HepG2 (cell line): ENCODE data around the gene JADE2. TPM values are rescaled to one million over a fixed set of nuclear protein-coding genes. Genes with fewer than 3 reads are reported as not detected.
A peak's percentile ranks its signal among the peaks of the same experiment; 100 is the strongest.

Experiments
- ATAC-seq: fragments of 200-7000 bp; cut with Tn5 transposase; 3 replicates; pipeline ENCODE4 v1.9.1; 2020; ENCODE audit warnings: mild to moderate bottlenecking, moderate library complexity
- BruUV-seq: library from RNA; stranded (reverse); fragments of 400-500 nt; replicated peaks from 2 replicates; lab custom pipeline; 2021; lab: Mats Ljungman, UMichigan
- CTCF ChIA-PET: fragments of 300-600 bp; formaldehyde crosslinking; extraction: SDS; loops from one replicate; lab custom pipeline; 2021; ENCODE audit warnings: low total read pairs, inconsistent platforms, low intra/inter-chr PET ratio; lab: Yijun Ruan, JAX
- POLR2A ChIA-PET: fragments of 350-600 bp; sonication (Branson Sonifier 250); formaldehyde crosslinking; loops from one replicate; lab custom pipeline; 2020; ENCODE audit warnings: antibody characterized with exemption, inconsistent platforms; lab: Yijun Ruan, JAX
- DNase-seq: peaks from one replicate; pipeline ENCODE4 v3.0.0-alpha.2; 2015; ENCODE audit warnings: low spot score
- FAIRE-seq: peaks from 3 replicates; lab custom pipeline; 2011; peaks lifted over from hg19 to GRCh38; lab: Jason Lieb, UNC
- H2AFZ ChIP-seq: one replicate; pipeline ENCODE4 v1.6.1; 2011; ENCODE audit warnings: low read length, inconsistent platforms
- H3K27ac ChIP-seq: fragments of 300-600 bp; 3 replicates; pipeline ENCODE4 v1.8.0; 2011; ENCODE audit warnings: mixed run types, mild to moderate bottlenecking, mixed read lengths, low read length, inconsistent platforms; ENCODE audit not compliant: insufficient read depth; ENCODE audit errors: extremely low read length
- H3K27me3 ChIP-seq, 2 experiments: fragments of 200-600 bp in 1 of 2; 2 replicates in 1 of 2; 3 replicates in 1 of 2; pipeline versions ENCODE4 v1.6.0 to v1.8.0; 2011; ENCODE audit warnings: low read length in 2 of 2, mild to moderate bottlenecking in 2 of 2, moderate library complexity in 2 of 2, inconsistent platforms in 1 of 2; ENCODE audit not compliant: insufficient read depth in 2 of 2, control insufficient read depth in 1 of 2
- H3K36me3 ChIP-seq, 2 experiments: fragments of 200-600 bp in 1 of 2; replicated peaks in 1 of 2; 2 replicates in 1 of 2; 3 replicates in 1 of 2; pipeline versions ENCODE4 v1.5.1 to v1.8.0; 2011; ENCODE audit warnings: low read length in 2 of 2, inconsistent platforms in 1 of 2; ENCODE audit not compliant: insufficient read depth in 2 of 2, control insufficient read depth in 1 of 2
- H3K4me1 ChIP-seq: 2 replicates; pipeline ENCODE4 v1.5.1; 2012; ENCODE audit warnings: low read length, inconsistent platforms; ENCODE audit not compliant: insufficient read depth
- H3K4me2 ChIP-seq: 2 replicates; pipeline ENCODE4 v1.6.0; 2011; ENCODE audit warnings: low read depth, low read length, inconsistent platforms
- H3K4me3 ChIP-seq, 3 experiments: fragments of 200-600 bp in 1 of 3; sonication (generic), shearing (Covaris generic) in 1 of 3; replicated peaks in 1 of 3; 2 replicates each; pipeline ENCODE4 v1.5.1; 2011 to 2016; ENCODE audit warnings: low read length in 3 of 3, inconsistent platforms in 2 of 3, low read depth in 2 of 3, mild to moderate bottlenecking in 2 of 3, control low read depth in 1 of 3, mixed read lengths in 1 of 3; ENCODE audit not compliant: insufficient read depth in 1 of 3
- H3K79me2 ChIP-seq: one replicate; pipeline ENCODE4 v1.6.1; 2011; ENCODE audit warnings: low read length, inconsistent platforms; ENCODE audit not compliant: insufficient read depth
- H3K9ac ChIP-seq: 2 replicates; pipeline ENCODE4 v1.6.0; 2011; ENCODE audit warnings: mild to moderate bottlenecking, low read depth, low read length, inconsistent platforms; ENCODE audit not compliant: insufficient read depth
- H3K9me3 ChIP-seq: 2 replicates; pipeline ENCODE4 v1.5.1; 2012; ENCODE audit warnings: mild to moderate bottlenecking, low read length
- H4K20me1 ChIP-seq: 2 replicates; pipeline ENCODE4 v1.6.0; 2011; ENCODE audit warnings: inconsistent platforms, mild to moderate bottlenecking, low read length, moderate library complexity; ENCODE audit not compliant: insufficient read depth
- ADNP ChIP-seq: sonication (generic); formaldehyde crosslinking; IDR thresholded peaks from 2 replicates; pipeline ENCODE4 v1.4.0; 2020; ENCODE audit warnings: missing genetic modification reagents
- BORCS8-MEF2B ChIP-seq: sonication (generic); formaldehyde crosslinking; IDR thresholded peaks from 2 replicates; pipeline ENCODE4 v1.8.0; 2022; ENCODE audit warnings: mild to moderate bottlenecking, missing genetic modification reagents
- MATR3 ChIP-seq: sonication (generic); formaldehyde crosslinking; IDR thresholded peaks from 2 replicates; pipeline ENCODE4 v1.4.0; 2020; ENCODE audit warnings: missing genetic modification reagents
- NR2F1 ChIP-seq, 2 experiments: fragments of 450-650 bp in 1 of 2; formaldehyde crosslinking in 1 of 2; IDR thresholded peaks; 2 replicates each; pipeline versions ENCODE4 v1.5.0 to v1.6.1; 2016 to 2020; ENCODE audit warnings: mild to moderate bottlenecking in 1 of 2, missing compliant biosample characterization in 1 of 2, missing genetic modification reagents in 1 of 2, moderate library complexity in 1 of 2
- PHB2 ChIP-seq: fragments of 450-650 bp; IDR thresholded peaks from 2 replicates; pipeline ENCODE4 v1.6.1; 2018; ENCODE audit not compliant: partially characterized antibody
- ZMYM4 ChIP-seq: sonication (generic); formaldehyde crosslinking; IDR thresholded peaks from 2 replicates; pipeline ENCODE4 v1.8.1; 2023; ENCODE audit warnings: mild to moderate bottlenecking, missing genetic modification reagents
- ZNF225 ChIP-seq: sonication (generic); formaldehyde crosslinking; IDR thresholded peaks from 2 replicates; pipeline ENCODE4 v1.4.0; 2020; ENCODE audit warnings: mild to moderate bottlenecking, missing genetic modification reagents
- ZNF598 ChIP-seq: sonication (generic); formaldehyde crosslinking; IDR thresholded peaks from 2 replicates; pipeline ENCODE4 v1.5.1; 2020; ENCODE audit warnings: mild to moderate bottlenecking, missing genetic modification reagents, borderline replicate concordance
- ZNF644 ChIP-seq: IDR thresholded peaks from 2 replicates; pipeline ENCODE4 v1.6.1; 2016; ENCODE audit warnings: low read depth
- ZNF768 ChIP-seq: sonication (generic); formaldehyde crosslinking; IDR thresholded peaks from 2 replicates; pipeline ENCODE4 v1.4.0; 2020; ENCODE audit warnings: missing genetic modification reagents
- WGBS: methylation state at CpG from one replicate; pipeline ENCODE4 v1.1.6; 2017; ENCODE audit warnings: low lambda C conversion rate; 5-methylcytosine and 5-hydroxymethylcytosine counted together
- in situ Hi-C: cut with HindIII; loops from 2 replicates; pipeline ENCODE4 v1.10.0; 2017; ENCODE audit warnings: low pct_unique_long_range_greater_than_20kb; ENCODE audit not compliant: extremely low pct_ligation_motif_present
- intact Hi-C: fragments of 100-400 bp; cut with micrococcal nuclease; formaldehyde crosslinking; loops from one replicate; pipeline ENCODE4 v1.10.0; 2022; ENCODE audit not compliant: unreplicated experiment
- polyA plus RNA-seq, 8 experiments: library from polyadenylated mRNA; depleted of rRNA in 3 of 8; stranded (reverse) in 7 of 8; unstranded in 1 of 8; fragments of >200 nt; fragmentation: Illumina TruSeq in 4 of 8; extraction: Trizol in 4 of 8; gene quantifications; 2 replicates each; pipeline versions ENCODE4 v1.2.1 to v1.2.3, GENCODE V29; 2011 to 2016; ENCODE audit warnings: low read depth in 4 of 8, missing spikeins in 1 of 8, mixed read lengths in 1 of 8; ENCODE audit not compliant: insufficient read depth in 1 of 8
- total RNA-seq, 5 experiments: library from RNA; depleted of rRNA; stranded (reverse); fragments of >200 nt; fragmentation: Illumina TruSeq; extraction: Trizol; gene quantifications; 2 replicates each; pipeline ENCODE4 v1.2.3, GENCODE V29; 2016; ENCODE audit warnings: low read depth in 1 of 5
- TF ChIP-seq, protein P1 (sequence below), 2 experiments: sonication (generic) in 1 of 2; formaldehyde crosslinking in 1 of 2; IDR thresholded peaks; 2 replicates each; pipeline versions ENCODE4 v1.5.1 to v1.6.1; 2011 to 2020; ENCODE audit warnings: borderline replicate concordance in 1 of 2, low read depth in 1 of 2, low read length in 1 of 2, mild to moderate bottlenecking in 1 of 2, missing genetic modification reagents in 1 of 2, moderate library complexity in 1 of 2
- TF ChIP-seq, protein P2 (sequence below): sonication (generic); formaldehyde crosslinking; IDR thresholded peaks from 2 replicates; pipeline ENCODE4 v1.8.0; 2022; ENCODE audit warnings: missing genetic modification reagents, mild to moderate bottlenecking, inconsistent platforms, borderline replicate concordance

Gene JADE2
- total and polyA plus RNA-seq, 2 of the 13 experiments (the other 11 are each of a cell fraction or from before 2014, with no cell fraction given): 7.5 to 15.1 TPM

DNA sequence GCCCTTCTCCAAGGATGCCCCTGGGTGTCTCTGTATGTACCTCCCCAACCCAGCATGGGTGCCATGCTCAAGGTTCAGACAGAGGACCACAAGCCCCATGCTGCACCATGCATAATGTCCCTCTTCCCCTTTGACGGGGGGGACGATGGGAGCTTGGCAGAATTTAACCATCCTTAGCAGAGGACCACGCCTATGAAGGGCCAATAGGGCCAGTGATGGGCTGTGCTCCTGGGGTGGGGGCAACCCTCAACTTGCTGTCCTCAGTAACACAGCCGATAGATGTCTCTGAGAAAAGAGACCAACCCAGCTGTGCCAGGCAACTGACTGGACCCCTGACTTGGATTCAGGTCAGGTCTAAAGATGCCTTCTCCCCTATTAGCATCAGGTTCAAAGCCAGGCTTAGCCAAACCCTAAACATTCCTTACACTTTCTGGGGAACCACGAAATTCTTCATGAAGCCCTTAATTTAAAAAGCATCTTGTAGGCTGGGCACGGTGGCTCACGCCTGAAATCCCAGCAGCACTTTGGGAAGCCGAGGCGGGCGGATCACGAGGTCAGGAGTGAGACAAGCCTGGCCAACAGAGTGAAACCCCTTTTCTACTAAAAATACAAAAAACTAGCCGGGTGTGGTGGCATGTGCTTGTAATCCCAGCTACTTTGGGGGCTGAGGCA lies 20.7 kb upstream of the JADE2 start:
- intact Hi-C loops: no loop called here

DNA sequence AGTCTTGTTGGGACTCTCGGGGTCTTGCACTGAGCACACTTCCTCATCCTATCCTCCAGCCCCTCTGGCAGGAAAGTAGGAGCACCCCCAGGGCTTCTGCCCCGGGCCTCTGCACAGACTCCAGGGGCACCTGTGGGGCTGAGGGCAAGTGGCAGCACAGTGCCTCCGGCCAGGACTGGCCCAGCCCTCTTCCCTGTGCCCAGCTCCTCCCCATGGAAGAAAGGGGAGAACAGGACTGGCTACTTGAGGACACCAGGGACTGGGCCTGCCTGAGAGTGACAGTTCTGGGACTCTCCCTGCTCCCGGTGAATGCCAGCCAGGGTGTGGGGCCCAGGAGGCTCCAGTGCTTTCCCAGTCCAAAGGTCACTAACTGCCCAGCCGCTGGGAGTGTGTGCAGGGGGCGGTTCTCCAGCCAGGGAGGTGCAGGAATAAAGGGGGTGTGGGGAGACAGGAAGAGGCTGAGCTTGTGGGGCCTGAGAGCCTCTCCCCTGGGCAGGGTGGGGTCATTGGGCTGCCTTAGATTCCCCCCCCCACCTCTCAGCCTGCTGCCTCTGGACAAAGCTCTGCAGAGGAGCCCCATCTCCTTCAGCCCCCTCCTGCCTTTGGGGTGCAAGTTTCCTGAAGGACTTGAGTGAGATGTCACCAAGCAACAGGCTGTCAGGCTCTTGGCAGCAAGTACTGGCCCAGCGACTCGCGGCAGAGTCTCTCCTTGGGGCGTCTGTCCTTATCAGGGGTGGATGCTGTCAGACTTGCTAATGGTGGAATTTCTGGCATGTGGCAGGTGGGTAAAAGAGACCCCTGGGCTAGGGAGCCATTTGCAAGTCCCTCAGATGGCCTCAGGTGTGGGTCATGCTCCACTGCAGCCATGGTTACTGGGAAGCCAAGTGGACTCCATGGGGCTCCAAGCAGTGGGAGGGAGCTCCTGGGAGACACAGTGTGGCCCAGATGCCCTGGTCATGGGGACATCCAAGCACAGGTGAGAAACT lies 19.1 kb upstream of the JADE2 start:
- no peaks in the 10 kb centered on the region; a peak in 1 of 5 replicates for H3K27me3 ChIP-seq
- ChIA-PET POLR2A (interaction anchor here (0.5 to 7.2 kb wide), 24 partner anchors 8 to 416 kb away, joined by 3 to 181 read pairs (median 4); partner anchors contain the start of genes CDKN2AIPNL and JADE2), CTCF (no interaction called here)
- in situ Hi-C loops: no loop called here
- intact Hi-C loops: loop anchor here (1.0 to 2.0 kb wide), 2 partner anchors 20 to 94 kb away; no protein-coding TSS in a partner anchor
- H2AFZ ChIP-seq: no peak overlapping the region
- FAIRE-seq: peak; percentile 91
- BruUV-seq: no TSS peak
- H3K9me3 ChIP-seq: no peaks in the 10 kb centered on the region
- H3K4me3 ChIP-seq: peak overlapping the region; percentile 62 to 87 (median 72)
- H3K27ac ChIP-seq: peak overlapping the region; percentile 92
- no peaks in the 10 kb centered on the region for H4K20me1 ChIP-seq
- peaks cover 13% of the 10 kb centered on the region for H3K79me2 ChIP-seq
- H3K4me1 ChIP-seq: peaks cover 95% of the 10 kb centered on the region
- H3K36me3 ChIP-seq: no peaks in the 10 kb centered on the region
- H3K4me2 ChIP-seq: peak overlapping the region; percentile 96
- ATAC-seq: peak; percentile 94
- DNase-seq: peak; percentile 98
- H3K9ac ChIP-seq: peak overlapping the region; percentile 87
- WGBS: 2% methylated on average over 7 of the region's 10 CpGs
- TF ChIP-seq ZMYM4 (CRISPR knock-in tag) (peak; percentile 92), ZNF768 (CRISPR knock-in tag) (peak; percentile 77), ZNF644 (peak; percentile 48; the same call in 1 of the 2 replicates), PHB2 (no peak), ZNF598 (CRISPR knock-in tag) (no peak), BORCS8-MEF2B (no peak; the same call in 1 of the 2 replicates), MATR3 (CRISPR knock-in tag) (no peak)
- TF ChIP-seq, protein P1, sequence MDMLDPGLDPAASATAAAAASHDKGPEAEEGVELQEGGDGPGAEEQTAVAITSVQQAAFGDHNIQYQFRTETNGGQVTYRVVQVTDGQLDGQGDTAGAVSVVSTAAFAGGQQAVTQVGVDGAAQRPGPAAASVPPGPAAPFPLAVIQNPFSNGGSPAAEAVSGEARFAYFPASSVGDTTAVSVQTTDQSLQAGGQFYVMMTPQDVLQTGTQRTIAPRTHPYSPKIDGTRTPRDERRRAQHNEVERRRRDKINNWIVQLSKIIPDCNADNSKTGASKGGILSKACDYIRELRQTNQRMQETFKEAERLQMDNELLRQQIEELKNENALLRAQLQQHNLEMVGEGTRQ (IDR thresholded peaks at IDR 0.05; ENCODE audit: low read depth, low read length): no peak
- TF ChIP-seq, protein P1 (CRISPR knock-in tag; IDR thresholded peaks at IDR 0.05; ENCODE audit: borderline replicate concordance): no peak
- TF ChIP-seq, protein P2, sequence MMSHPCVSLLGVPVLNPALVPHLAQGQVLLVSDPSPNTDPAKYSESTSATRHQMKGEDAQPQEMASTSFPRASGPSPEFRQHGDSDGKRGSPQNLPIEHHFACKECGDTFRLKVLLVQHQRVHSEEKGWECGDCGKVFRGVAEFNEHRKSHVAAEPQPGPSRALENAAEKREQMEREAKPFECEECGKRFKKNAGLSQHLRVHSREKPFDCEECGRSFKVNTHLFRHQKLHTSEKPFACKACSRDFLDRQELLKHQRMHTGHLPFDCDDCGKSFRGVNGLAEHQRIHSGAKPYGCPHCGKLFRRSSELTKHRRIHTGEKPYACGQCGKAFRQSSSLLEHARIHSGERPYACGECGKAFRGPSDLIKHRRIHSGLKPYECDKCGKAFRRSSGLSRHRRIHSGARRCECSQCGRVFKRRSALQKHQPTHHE (CRISPR knock-in tag): 0 out of 2 replicates have a peak, but pooled peaks have one; percentile 24

More for the DNA sequence above, 20.7 kb upstream of the JADE2 start:
- in situ Hi-C loops: no loop called here
- no peaks in the 10 kb centered on the region for H3K36me3 ChIP-seq
- ChIA-PET CTCF (no interaction called here), POLR2A (interaction anchor here (0.6 to 7.2 kb wide), 5 partner anchors 10 to 121 kb away, joined by 3 to 181 read pairs (median 85); partner anchors contain the start of genes CDKN2AIPNL and JADE2)
- H3K79me2 ChIP-seq: peaks cover 13% of the 10 kb centered on the region
- no peaks in the 10 kb centered on the region for H3K9me3 ChIP-seq
- peak overlapping the region; percentile 92 for H3K27ac ChIP-seq
- ATAC-seq (no peak), DNase-seq (no peak), FAIRE-seq (no peak)
- H3K9ac ChIP-seq: peak overlapping the region; percentile 79
- TF ChIP-seq ZNF225 (CRISPR knock-in tag) (0 out of 2 replicates have a peak, but pooled peaks have one; percentile 36), NR2F1 (CRISPR knock-in tag; IDR thresholded peaks at IDR 0.05) (no peak), ADNP (CRISPR knock-in tag) (0 out of 2 replicates have a peak, but pooled peaks have one; percentile 0)
- WGBS: 98% methylated on average over 8 of the region's 12 CpGs
- no peaks in the 10 kb centered on the region for H4K20me1 ChIP-seq
- no TSS peak for BruUV-seq
- peak overlapping the region in 1 of 3 experiments; percentile 62; a peak in 1 of 6 replicates for H3K4me3 ChIP-seq
- H2AFZ ChIP-seq: no peak overlapping the region
- peak overlapping the region; percentile 91 for H3K4me2 ChIP-seq
- no peaks in the 10 kb centered on the region; a peak in 1 of 5 replicates for H3K27me3 ChIP-seq
- peaks cover 85% of the 10 kb centered on the region for H3K4me1 ChIP-seq
